CD14-positive monocyte (primary cell): Measurements from ENCODE around the gene DEFB131A. TPM values are rescaled to one million over a fixed set of nuclear protein-coding genes. Genes with fewer than 3 reads are reported as not detected.
"Not testable (repeated sequence)": the region's sequence is repeated elsewhere in the genome, so short reads cannot be mapped to it uniquely, and the experiment has no call there.

Experiments used
- DNase-seq, 3 donors: peaks; one replicate each; pipeline ENCODE4 v3.0.0-alpha.2; 2011 to 2022
- H2AFZ ChIP-seq: 2 replicates; pipeline ENCODE4 v1.6.0; 2012; ENCODE audit warnings: mild to moderate bottlenecking, low read depth, low read length, inconsistent platforms; ENCODE audit not compliant: insufficient read depth, poor library complexity, severe bottlenecking
- H3K27ac ChIP-seq, 2 donors: 1 replicate in 1 of 2; 2 replicates in 1 of 2; pipeline ENCODE4 v1.5.1; 2012 to 2013; ENCODE audit warnings: low read length in 2 of 2, control low read depth in 1 of 2, inconsistent platforms in 1 of 2, low read depth in 1 of 2, mild to moderate bottlenecking in 1 of 2
- H3K27me3 ChIP-seq, 2 donors: one replicate each; pipeline versions ENCODE4 v1.6.0 to v1.6.1; 2011 to 2013; ENCODE audit warnings: low read length in 2 of 2; ENCODE audit not compliant: control insufficient read depth in 2 of 2, insufficient read depth in 2 of 2
- H3K36me3 ChIP-seq, 2 donors: replicated peaks in 1 of 2; 1 replicate in 1 of 2; 2 replicates in 1 of 2; pipeline versions ENCODE4 v1.5.1 to v1.6.1; 2012 to 2013; ENCODE audit warnings: low read length in 2 of 2, control low read depth in 1 of 2, inconsistent platforms in 1 of 2, mild to moderate bottlenecking in 1 of 2; ENCODE audit not compliant: insufficient read depth in 2 of 2, control insufficient read depth in 1 of 2
- H3K4me1 ChIP-seq, 2 donors: 1 replicate in 1 of 2; 2 replicates in 1 of 2; pipeline versions ENCODE4 v1.5.1 to v1.6.1; 2012 to 2013; ENCODE audit warnings: low read length in 2 of 2, control low read depth in 1 of 2, inconsistent platforms in 1 of 2, mild to moderate bottlenecking in 1 of 2, moderate library complexity in 1 of 2; ENCODE audit not compliant: insufficient read depth in 2 of 2, control insufficient read depth in 1 of 2
- H3K4me2 ChIP-seq: replicated peaks from 2 replicates; pipeline ENCODE3; 2012; ENCODE audit warnings: low read length, moderate library complexity, mild to moderate bottlenecking; ENCODE audit not compliant: poor library complexity, severe bottlenecking; ENCODE audit errors: extremely low read depth
- H3K4me3 ChIP-seq, 3 experiments: fragments of 200-600 bp in 1 of 3; sonication (generic) in 1 of 3; replicated peaks in 1 of 3; 1 replicate in 2 of 3; 2 replicates in 1 of 3; pipeline ENCODE4 v1.5.1; 2011 to 2013; ENCODE audit warnings: low read length in 3 of 3, mild to moderate bottlenecking in 3 of 3, control low read depth in 2 of 3, low read depth in 2 of 3, inconsistent platforms in 1 of 3, moderate library complexity in 1 of 3
- H3K79me2 ChIP-seq: 2 replicates; pipeline ENCODE4 v1.6.0; 2012; ENCODE audit warnings: mild to moderate bottlenecking, control low read depth, inconsistent platforms, low read length, moderate library complexity; ENCODE audit not compliant: insufficient read depth
- H3K9ac ChIP-seq: 2 replicates; pipeline ENCODE4 v1.6.0; 2017; ENCODE audit warnings: low read length, mild to moderate bottlenecking; ENCODE audit not compliant: insufficient read depth, poor library complexity, severe bottlenecking
- H3K9me3 ChIP-seq, 2 donors: replicated peaks in 1 of 2; 1 replicate in 1 of 2; 2 replicates in 1 of 2; pipeline versions ENCODE4 v1.5.1 to v1.6.1; 2012 to 2013; ENCODE audit warnings: low read length in 2 of 2, control low read depth in 1 of 2; ENCODE audit not compliant: control insufficient read depth in 1 of 2, insufficient read depth in 1 of 2
- H4K20me1 ChIP-seq: 2 replicates; pipeline ENCODE4 v1.6.0; 2012; ENCODE audit warnings: mild to moderate bottlenecking, low read length, control low read depth, moderate library complexity; ENCODE audit not compliant: insufficient read depth
- H3K27ac Mint-ChIP-seq, 7 donors: one replicate each; pipeline ENCODE4 v1.8.0; 2020; ENCODE audit warnings: mild to moderate bottlenecking in 7 of 7, mixed read lengths in 7 of 7, moderate library complexity in 6 of 7, inconsistent platforms in 2 of 7
- H3K27me3 Mint-ChIP-seq, 3 donors: one replicate each; pipeline ENCODE4 v1.8.0; 2021 to 2022; ENCODE audit warnings: low read depth in 3 of 3, mild to moderate bottlenecking in 3 of 3, mixed read lengths in 3 of 3, moderate library complexity in 3 of 3, inconsistent platforms in 1 of 3
- H3K36me3 Mint-ChIP-seq, 2 donors: one replicate each; pipeline ENCODE4 v1.8.0; 2020; ENCODE audit warnings: mixed read lengths in 2 of 2, inconsistent platforms in 1 of 2, mild to moderate bottlenecking in 1 of 2
- H3K4me1 Mint-ChIP-seq: one replicate; pipeline ENCODE4 v1.8.0; 2020; ENCODE audit warnings: mild to moderate bottlenecking, mixed read lengths
- H3K4me3 Mint-ChIP-seq, 2 donors: one replicate each; pipeline ENCODE4 v1.8.0; 2020; ENCODE audit warnings: mild to moderate bottlenecking in 2 of 2, mixed read lengths in 2 of 2, moderate library complexity in 1 of 2
- H3K9me3 Mint-ChIP-seq, 7 donors: one replicate each; pipeline ENCODE4 v1.8.0; 2020 to 2022; ENCODE audit warnings: mixed read lengths in 7 of 7, mild to moderate bottlenecking in 6 of 7, moderate library complexity in 6 of 7, inconsistent platforms in 2 of 7
- CTCF ChIP-seq: fragments of 200-600 bp; IDR thresholded peaks from one replicate; pipeline ENCODE4 v1.8.0; 2022; ENCODE audit warnings: antibody characterized with exemption, mild to moderate bottlenecking
- WGBS: methylation state at CpG from one replicate; pipeline ENCODE4 v1.1.5; 2013; ENCODE audit warnings: missing lambda C conversion rate; ENCODE audit not compliant: insufficient coverage; 5-methylcytosine and 5-hydroxymethylcytosine counted together
- intact Hi-C, 2 donors: fragments of 100-400 bp; cut with micrococcal nuclease; formaldehyde crosslinking; loops; one replicate each; pipeline versions ENCODE4 v1.15.0 to v1.15.1; 2023
- polyA plus RNA-seq, 3 donors: library from polyadenylated mRNA; depleted of rRNA in 1 of 3; unstranded in 2 of 3; stranded (reverse) in 1 of 3; fragments of 300-500 nt in 2 of 3; fragments of >200 nt in 1 of 3; fragmentation: Illumina TruSeq in 2 of 3; gene quantifications; 1 replicate in 2 of 3; 2 replicates in 1 of 3; pipeline ENCODE4 v1.2.3, GENCODE V29; 2012 to 2021

DEFB131A gene
- polyA plus RNA-seq, 3 donors, result not detected

- H3K9me3 ChIP-seq, H2AFZ ChIP-seq, H3K4me3 ChIP-seq, H4K20me1 ChIP-seq, H3K4me2 ChIP-seq, H3K36me3 Mint-ChIP-seq, H3K9me3 Mint-ChIP-seq, H3K27ac ChIP-seq, H3K4me1 ChIP-seq, H3K4me3 Mint-ChIP-seq, H3K27ac Mint-ChIP-seq, H3K79me2 ChIP-seq, H3K9ac ChIP-seq, H3K4me1 Mint-ChIP-seq, intact Hi-C loops, H3K36me3 ChIP-seq: not testable (repeated sequence)
- H3K27me3 Mint-ChIP-seq, result peaks cover 29 to 39% (median 29%) of the 10 kb centered on the region in 3 donors
- WGBS, result 0% methylated on average over 6 of the region's 12 CpGs
- DNase-seq, result peak in 2 of 3 donors; percentile 10 to 19
- TF ChIP-seq CTCF, result peak; percentile 30
- peaks cover 0 to 12% of the 10 kb centered on the region in 2 donors for H3K27me3 ChIP-seq
These were observed 51.2 kb downstream of the DEFB131A start for GRCh38 chr4:9495443-9495842.

- H2AFZ ChIP-seq, H3K4me2 ChIP-seq, H3K9me3 ChIP-seq, intact Hi-C loops, H3K27ac ChIP-seq, H3K4me1 ChIP-seq, H3K4me1 Mint-ChIP-seq, H3K36me3 ChIP-seq, H3K36me3 Mint-ChIP-seq, H3K9ac ChIP-seq, H3K4me3 ChIP-seq, H4K20me1 ChIP-seq, H3K9me3 Mint-ChIP-seq, H3K27ac Mint-ChIP-seq, DNase-seq, H3K79me2 ChIP-seq: not testable (repeated sequence)
- H3K27me3 ChIP-seq, result peaks cover 0 to 12% of the 10 kb centered on the region in 2 donors
- WGBS, result 4% methylated on average over 77 of the region's 86 CpGs
- Mint-ChIP-seq H3K27me3 (peaks cover 29 to 39% (median 30%) of the 10 kb centered on the region in 3 donors), H3K4me3 (peak overlapping the region in 1 of 2 donors; percentile 76)
These were observed 53.6 kb downstream of the DEFB131A start for GRCh38 chr4:9497575-9498467.

GRCh38 chr4:9498468-9499040 is 54.3 kb downstream of the DEFB131A start:
- H3K9me3 Mint-ChIP-seq, H4K20me1 ChIP-seq, H3K9me3 ChIP-seq, H3K36me3 Mint-ChIP-seq, H3K79me2 ChIP-seq, H2AFZ ChIP-seq, H3K27ac Mint-ChIP-seq, H3K27ac ChIP-seq, H3K4me1 ChIP-seq, H3K36me3 ChIP-seq, H3K9ac ChIP-seq, intact Hi-C loops, H3K4me1 Mint-ChIP-seq, H3K4me3 ChIP-seq, DNase-seq, H3K4me2 ChIP-seq: not testable (repeated sequence)
- peaks cover 29 to 39% (median 30%) of the 10 kb centered on the region in 3 donors for H3K27me3 Mint-ChIP-seq
- WGBS, result 20% methylated on average over 8 of the region's 33 CpGs
- peaks cover 0 to 12% of the 10 kb centered on the region in 2 donors for H3K27me3 ChIP-seq
- peak overlapping the region in 1 of 2 donors; percentile 76 for H3K4me3 Mint-ChIP-seq
